ENCODE data around the gene PHF21B.

GRCh38 chr22:44839721-44840120 is 170.1 kb downstream of the PHF21B start:
- TF ChIP-seq ZNF384 (IDR thresholded peaks at IDR 0.05) = no peak
- TF ChIP-seq, protein P1, sequence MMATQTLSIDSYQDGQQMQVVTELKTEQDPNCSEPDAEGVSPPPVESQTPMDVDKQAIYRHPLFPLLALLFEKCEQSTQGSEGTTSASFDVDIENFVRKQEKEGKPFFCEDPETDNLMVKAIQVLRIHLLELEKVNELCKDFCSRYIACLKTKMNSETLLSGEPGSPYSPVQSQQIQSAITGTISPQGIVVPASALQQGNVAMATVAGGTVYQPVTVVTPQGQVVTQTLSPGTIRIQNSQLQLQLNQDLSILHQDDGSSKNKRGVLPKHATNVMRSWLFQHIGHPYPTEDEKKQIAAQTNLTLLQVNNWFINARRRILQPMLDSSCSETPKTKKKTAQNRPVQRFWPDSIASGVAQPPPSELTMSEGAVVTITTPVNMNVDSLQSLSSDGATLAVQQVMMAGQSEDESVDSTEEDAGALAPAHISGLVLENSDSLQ (IDR thresholded peaks at IDR 0.05) = no peak
- TF ChIP-seq FOXM1 (IDR thresholded peaks at IDR 0.05; ENCODE audit: borderline replicate concordance) = no peak
- TF ChIP-seq FOXK2 (IDR thresholded peaks at IDR 0.05) = no peak
- no peak for TF ChIP-seq SP1 (IDR thresholded peaks at IDR 0.05)
- TF ChIP-seq ELF4 (IDR thresholded peaks at IDR 0.05) = no peak
- TF ChIP-seq BHLHE40 (IDR thresholded peaks at IDR 0.05; ENCODE audit: borderline replicate concordance) = no peak
- no peak for TF ChIP-seq SUZ12 (IDR thresholded peaks at IDR 0.05)
- TF ChIP-seq TARDBP (IDR thresholded peaks at IDR 0.05) = no peak
- no peak for TF ChIP-seq L3MBTL2 (conservative IDR thresholded peaks at IDR 0.05)

Data from HEK293T (cell line).